Astrocyte of the spinal cord (primary cell): ENCODE data around the gene ERMP1.

ENCODE experiments used
- DNase-seq: peaks from one replicate; pipeline ENCODE4 v3.0.0; 2011; ENCODE audit warnings: low read depth, low spot score
- H3K4me3 ChIP-seq: 2 replicates; pipeline ENCODE4 v1.5.1; 2011; ENCODE audit warnings: low read depth, mild to moderate bottlenecking, low read length, moderate library complexity
- in situ Hi-C: cut with HindIII; loops from 2 replicates; pipeline ENCODE4 v1.10.0; 2017; ENCODE audit warnings: low sequenced_read_pairs
- TF ChIP-seq, protein P1 (sequence below): IDR thresholded peaks from 2 replicates; pipeline ENCODE4 v1.5.1; 2012; ENCODE audit warnings: low read depth, mild to moderate bottlenecking, low read length, inconsistent platforms

Gene ERMP1

DNA sequence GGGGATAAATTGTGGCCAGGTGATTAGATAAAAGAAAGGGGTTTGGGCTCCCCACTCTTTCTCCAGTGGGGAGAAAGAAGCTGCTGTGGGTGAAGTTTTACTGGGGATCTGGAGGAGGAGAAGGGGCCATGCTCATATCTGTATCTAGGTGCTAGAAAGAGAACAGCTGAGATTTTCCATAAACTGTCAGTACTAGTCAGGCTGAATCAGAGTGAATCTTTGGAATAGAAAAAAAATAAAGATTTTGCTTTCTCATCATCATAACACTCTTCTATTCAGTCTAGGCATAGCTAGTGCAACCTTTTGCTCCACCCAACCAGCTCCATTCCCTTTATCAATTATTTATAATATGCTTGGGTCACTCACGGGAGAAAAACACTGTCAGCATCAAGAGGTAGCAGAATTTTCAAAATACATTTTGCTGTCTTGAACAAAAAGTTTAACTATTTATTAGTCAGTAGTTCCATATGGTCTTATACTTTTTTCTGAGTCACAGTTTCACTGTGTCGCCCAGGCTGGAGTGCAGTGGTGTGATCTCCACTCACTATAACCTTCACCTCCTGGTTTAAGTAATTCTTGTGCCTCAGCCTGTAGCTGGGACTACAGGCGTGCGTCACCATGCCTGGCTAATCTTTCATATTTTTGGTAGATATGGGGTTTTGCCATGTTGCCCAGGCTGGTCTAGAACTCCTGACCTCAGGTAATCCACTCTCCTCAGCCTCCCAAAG is 21.3 kb upstream of the ERMP1 start:
- no peak for DNase-seq
- in situ Hi-C loops: no loop called here

DNA sequence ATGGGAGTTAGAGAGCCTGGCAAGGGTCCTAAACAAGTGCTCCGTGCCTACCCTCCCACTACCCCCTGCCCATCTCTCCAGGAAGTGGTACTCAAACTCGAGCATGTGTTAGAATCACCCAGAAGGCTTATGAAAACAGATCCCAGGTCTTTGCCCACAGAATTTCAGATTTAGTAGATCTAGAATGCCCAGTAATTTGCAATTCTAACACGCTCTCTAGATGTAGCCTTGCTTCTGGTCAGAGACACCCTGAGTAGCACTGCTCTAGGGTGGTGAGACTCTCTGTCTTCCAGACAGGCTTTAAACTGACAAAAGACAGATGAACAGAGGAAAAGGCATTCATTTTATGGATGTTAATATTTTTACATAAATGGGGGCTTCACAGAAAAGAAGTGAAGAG is 20.7 kb upstream of the ERMP1 start:
- H3K4me3 ChIP-seq: no peak overlapping the region
- in situ Hi-C loops: no loop called here
- no peak for DNase-seq
- TF ChIP-seq, protein P1, sequence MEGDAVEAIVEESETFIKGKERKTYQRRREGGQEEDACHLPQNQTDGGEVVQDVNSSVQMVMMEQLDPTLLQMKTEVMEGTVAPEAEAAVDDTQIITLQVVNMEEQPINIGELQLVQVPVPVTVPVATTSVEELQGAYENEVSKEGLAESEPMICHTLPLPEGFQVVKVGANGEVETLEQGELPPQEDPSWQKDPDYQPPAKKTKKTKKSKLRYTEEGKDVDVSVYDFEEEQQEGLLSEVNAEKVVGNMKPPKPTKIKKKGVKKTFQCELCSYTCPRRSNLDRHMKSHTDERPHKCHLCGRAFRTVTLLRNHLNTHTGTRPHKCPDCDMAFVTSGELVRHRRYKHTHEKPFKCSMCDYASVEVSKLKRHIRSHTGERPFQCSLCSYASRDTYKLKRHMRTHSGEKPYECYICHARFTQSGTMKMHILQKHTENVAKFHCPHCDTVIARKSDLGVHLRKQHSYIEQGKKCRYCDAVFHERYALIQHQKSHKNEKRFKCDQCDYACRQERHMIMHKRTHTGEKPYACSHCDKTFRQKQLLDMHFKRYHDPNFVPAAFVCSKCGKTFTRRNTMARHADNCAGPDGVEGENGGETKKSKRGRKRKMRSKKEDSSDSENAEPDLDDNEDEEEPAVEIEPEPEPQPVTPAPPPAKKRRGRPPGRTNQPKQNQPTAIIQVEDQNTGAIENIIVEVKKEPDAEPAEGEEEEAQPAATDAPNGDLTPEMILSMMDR: no peak

More for the DNA sequence above, 21.3 kb upstream of the ERMP1 start:
- H3K4me3 ChIP-seq: no peak overlapping the region
- TF ChIP-seq, protein P1: no peak

DNA sequence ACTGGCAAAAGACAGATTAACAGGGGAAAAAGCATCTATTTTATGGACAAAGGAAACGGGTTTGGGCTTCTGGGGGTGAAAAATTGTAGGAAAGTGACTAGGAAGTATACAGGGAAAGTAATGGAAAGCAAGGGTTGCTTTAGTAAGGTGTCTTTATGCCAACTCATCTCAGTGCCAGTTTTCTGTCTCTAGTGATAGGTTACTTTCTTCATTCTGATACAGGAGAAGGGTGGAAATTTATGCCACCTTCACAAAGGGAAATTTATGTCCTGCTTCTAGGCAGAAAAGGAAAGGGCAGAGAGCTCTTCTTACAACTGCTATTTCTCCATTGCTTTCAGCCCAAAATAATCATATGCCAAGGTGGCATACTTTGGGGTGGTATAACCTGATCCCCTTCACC is 20.1 kb upstream of the ERMP1 start:
- H3K4me3 ChIP-seq: no peak overlapping the region
- TF ChIP-seq, protein P1: no peak
- DNase-seq: no peak
- in situ Hi-C loops: no loop called here

DNA sequence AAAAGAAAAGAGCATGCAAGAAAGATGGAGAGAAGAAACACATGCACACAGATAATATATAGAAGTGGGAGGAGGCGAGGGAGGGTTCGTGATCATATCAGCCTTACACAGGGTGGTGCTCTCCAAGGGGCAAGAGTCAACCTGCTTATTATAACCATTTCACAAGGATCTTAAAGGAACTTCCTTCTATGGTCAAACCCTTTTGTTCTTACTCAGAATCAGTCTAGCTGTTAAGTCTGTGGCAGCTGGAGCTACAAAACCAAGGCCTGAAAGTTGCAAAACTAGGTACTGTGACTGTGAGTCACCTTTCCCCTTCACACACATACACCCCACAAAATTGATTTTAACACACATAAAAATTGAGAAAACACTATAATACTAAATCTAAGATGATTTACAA is 18.5 kb upstream of the ERMP1 start:
- TF ChIP-seq, protein P1: no peak
- no peak for DNase-seq

DNA sequence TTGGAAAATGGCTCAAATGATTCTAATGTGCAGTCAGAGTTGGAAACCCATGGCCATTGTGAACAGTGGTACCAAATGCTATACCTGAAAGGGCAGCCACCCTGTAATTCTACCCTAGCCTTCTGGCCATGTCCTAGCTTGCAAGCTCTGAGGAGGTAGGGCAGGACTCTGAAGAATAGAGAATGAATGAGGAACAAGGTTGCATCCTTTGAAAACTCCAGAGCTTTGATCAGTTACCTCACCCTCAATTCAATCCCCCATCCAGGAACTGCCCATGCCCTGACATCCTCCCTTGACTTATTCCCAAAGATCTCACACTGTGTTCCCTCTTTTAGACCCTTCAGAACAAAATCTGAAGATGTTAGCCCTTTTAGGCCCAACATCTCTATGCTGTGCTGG is 17.8 kb upstream of the ERMP1 start:
- no peak for DNase-seq
- H3K4me3 ChIP-seq: no peak overlapping the region
- in situ Hi-C loops: no loop called here
- TF ChIP-seq, protein P1: no peak

More for the DNA sequence above, 18.5 kb upstream of the ERMP1 start:
- no peak overlapping the region for H3K4me3 ChIP-seq
- in situ Hi-C loops: no loop called here

DNA sequence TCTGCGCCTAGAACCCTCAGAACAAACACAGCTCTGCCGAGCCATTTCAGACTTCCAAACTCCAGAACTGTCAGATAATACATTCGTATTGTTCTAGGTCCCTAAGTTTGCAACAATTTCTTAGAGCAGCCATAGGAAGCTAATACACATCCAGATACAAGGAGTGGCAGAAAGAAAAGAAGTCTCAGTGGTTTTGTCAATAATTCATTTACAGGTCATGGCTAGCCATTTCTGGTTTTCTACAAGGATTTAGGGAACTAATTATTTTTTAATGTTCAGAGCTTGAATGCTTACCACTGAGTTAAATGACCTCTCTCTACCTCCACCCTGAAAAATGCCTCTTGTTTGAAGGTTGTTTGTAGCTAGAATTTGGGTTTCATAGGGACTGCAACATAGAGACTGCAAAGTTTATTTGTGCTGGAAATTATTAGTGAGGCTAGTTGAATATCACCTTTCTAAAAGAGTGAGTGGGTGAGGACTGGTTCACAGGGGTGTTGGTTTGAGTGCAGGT is 15.5 kb upstream of the ERMP1 start:
- no peak for DNase-seq
- in situ Hi-C loops: no loop called here
- TF ChIP-seq, protein P1: no peak
- H3K4me3 ChIP-seq: no peak overlapping the region
